Prostate gland (tissue), 2 donors: ENCODE data around the gene SMIM44.

Experiments used
- POLR2A ChIP-seq: fragments of 450-650 bp; IDR thresholded peaks from one replicate; pipeline ENCODE4 v1.6.1; 2016; ENCODE audit warnings: antibody characterized with exemption, mild to moderate bottlenecking
- POLR2AphosphoS5 ChIP-seq: sonication (generic); formaldehyde crosslinking; IDR thresholded peaks from one replicate; pipeline ENCODE4 v1.6.1; 2017; ENCODE audit warnings: antibody characterized with exemption
- TF ChIP-seq, protein P1 (sequence below), 4 experiments: fragments of 200-600 bp in 2 of 4; fragments of 450-650 bp in 2 of 4; sonication (generic) in 2 of 4; IDR thresholded peaks; 1 replicate in 3 of 4; 2 replicates in 1 of 4; pipeline ENCODE4 v1.5.1; 2016 to 2019; ENCODE audit warnings: antibody characterized with exemption in 4 of 4, mild to moderate bottlenecking in 2 of 4, moderate library complexity in 2 of 4

DNA sequence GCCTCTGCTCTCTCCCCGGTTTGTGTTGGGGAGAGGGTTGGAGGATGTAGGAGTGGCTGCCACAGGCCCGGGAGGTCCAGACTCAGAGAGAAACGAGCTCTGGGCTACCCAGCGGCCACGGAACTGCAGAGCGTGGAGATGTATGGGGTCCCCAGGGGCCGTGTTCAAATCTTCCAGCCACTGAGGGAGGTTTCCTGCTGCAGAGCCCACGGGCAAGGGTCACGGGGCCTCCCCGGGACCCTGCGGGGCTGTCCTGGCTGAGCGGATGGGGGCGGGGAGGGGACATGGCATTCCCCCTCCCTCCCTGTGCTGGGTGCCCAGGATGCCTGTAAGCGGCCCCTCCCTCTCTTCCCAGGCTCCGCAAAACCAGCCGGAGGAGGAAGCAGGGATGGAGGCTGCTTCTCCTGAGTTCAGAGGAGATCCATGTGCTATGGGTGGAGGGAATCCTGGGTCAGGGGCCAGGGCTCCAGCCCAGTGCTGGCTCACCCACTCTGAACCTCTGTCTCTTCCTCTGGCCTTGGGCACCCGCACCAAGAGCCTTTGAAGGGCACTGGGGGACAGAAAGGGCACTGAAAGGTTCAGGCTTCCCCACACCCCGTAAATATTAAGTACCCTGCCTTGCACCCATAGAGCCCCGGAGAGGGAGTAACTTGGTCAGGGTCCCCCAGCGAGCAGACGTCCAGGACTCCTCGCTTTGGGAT, 25.6 kb downstream of the SMIM44 start:
- no peak for TF ChIP-seq POLR2AphosphoS5
- TF ChIP-seq, protein P1, sequence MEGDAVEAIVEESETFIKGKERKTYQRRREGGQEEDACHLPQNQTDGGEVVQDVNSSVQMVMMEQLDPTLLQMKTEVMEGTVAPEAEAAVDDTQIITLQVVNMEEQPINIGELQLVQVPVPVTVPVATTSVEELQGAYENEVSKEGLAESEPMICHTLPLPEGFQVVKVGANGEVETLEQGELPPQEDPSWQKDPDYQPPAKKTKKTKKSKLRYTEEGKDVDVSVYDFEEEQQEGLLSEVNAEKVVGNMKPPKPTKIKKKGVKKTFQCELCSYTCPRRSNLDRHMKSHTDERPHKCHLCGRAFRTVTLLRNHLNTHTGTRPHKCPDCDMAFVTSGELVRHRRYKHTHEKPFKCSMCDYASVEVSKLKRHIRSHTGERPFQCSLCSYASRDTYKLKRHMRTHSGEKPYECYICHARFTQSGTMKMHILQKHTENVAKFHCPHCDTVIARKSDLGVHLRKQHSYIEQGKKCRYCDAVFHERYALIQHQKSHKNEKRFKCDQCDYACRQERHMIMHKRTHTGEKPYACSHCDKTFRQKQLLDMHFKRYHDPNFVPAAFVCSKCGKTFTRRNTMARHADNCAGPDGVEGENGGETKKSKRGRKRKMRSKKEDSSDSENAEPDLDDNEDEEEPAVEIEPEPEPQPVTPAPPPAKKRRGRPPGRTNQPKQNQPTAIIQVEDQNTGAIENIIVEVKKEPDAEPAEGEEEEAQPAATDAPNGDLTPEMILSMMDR (IDR thresholded peaks at IDR 0.05), result no peak
- no peak for TF ChIP-seq POLR2A
